Measurements from ENCODE around the gene CPB1.
A peak's percentile ranks its signal among the peaks of the same experiment; 100 is the strongest.

CPB1 gene

GRCh38 chr3:148863814-148864213 lies 36.2 kb downstream of the CPB1 start:
- TF ChIP-seq MAX (IDR thresholded peaks at IDR 0.05; ENCODE audit: low read depth, low read length) (no peak), MYC (IDR thresholded peaks at IDR 0.05; ENCODE audit: low read depth, low read length) (no peak), POLR2A (IDR thresholded peaks at IDR 0.05; ENCODE audit: extremely low read depth, insufficient read length) (no peak), CTCF (IDR thresholded peaks at IDR 0.05; ENCODE audit: low read depth, low read length) (no peak)
- DNase-seq (ENCODE audit: low read depth) = no peak
- no peak overlapping the region for H3K4me3 ChIP-seq (ENCODE audit: low read depth, low read length)

- peak; percentile 11 for DNase-seq (ENCODE audit: low read depth)
- TF ChIP-seq POLR2A (IDR thresholded peaks at IDR 0.05; ENCODE audit: extremely low read depth, insufficient read length) (no peak), MYC (IDR thresholded peaks at IDR 0.05; ENCODE audit: low read depth, low read length) (0 out of 2 replicates have a peak, but pooled peaks have one; percentile 12), MAX (IDR thresholded peaks at IDR 0.05; ENCODE audit: low read depth, low read length) (no peak), CTCF (IDR thresholded peaks at IDR 0.05; ENCODE audit: low read depth, low read length) (no peak)
- no peak within 1 kb of the TSS for H3K4me3 ChIP-seq (ENCODE audit: low read depth, low read length)
These were observed 37.4 kb downstream of the CPB1 start, which contains the start of gene CPA3 for GRCh38 chr3:148865049-148865448. TSS of gene CPA3 (plus strand) at chr3:148865296. CDS start at chr3:148865308, 12 bp downstream.

- no peak for DNase-seq (ENCODE audit: low read depth)
- H3K4me3 ChIP-seq (ENCODE audit: low read depth, low read length) = no peak overlapping the region
- TF ChIP-seq MAX (IDR thresholded peaks at IDR 0.05; ENCODE audit: low read depth, low read length) = no peak
- TF ChIP-seq CTCF (IDR thresholded peaks at IDR 0.05; ENCODE audit: low read depth, low read length) = no peak
- TF ChIP-seq MYC (IDR thresholded peaks at IDR 0.05; ENCODE audit: low read depth, low read length) = no peak
- no peak for TF ChIP-seq POLR2A (IDR thresholded peaks at IDR 0.05; ENCODE audit: extremely low read depth, insufficient read length)
These were observed 38.6 kb downstream of the CPB1 start for GRCh38 chr3:148866261-148866660.

GRCh38 chr3:148873270-148873927 lies 45.8 kb downstream of the CPB1 start:
- TF ChIP-seq MAX (IDR thresholded peaks at IDR 0.05; ENCODE audit: low read depth, low read length) = no peak
- no peak for TF ChIP-seq CTCF (IDR thresholded peaks at IDR 0.05; ENCODE audit: low read depth, low read length)
- no peak for TF ChIP-seq MYC (IDR thresholded peaks at IDR 0.05; ENCODE audit: low read depth, low read length)
- TF ChIP-seq POLR2A (IDR thresholded peaks at IDR 0.05; ENCODE audit: extremely low read depth, insufficient read length) = no peak
- no peak overlapping the region for H3K4me3 ChIP-seq (ENCODE audit: low read depth, low read length)
- no peak for DNase-seq (ENCODE audit: low read depth)

GRCh38 chr3:148873977-148874376 lies 46.4 kb downstream of the CPB1 start:
- no peak for DNase-seq (ENCODE audit: low read depth)

More at GRCh38 chr3:148873977-148874376, 46.4 kb downstream of the CPB1 start:
- no peak overlapping the region for H3K4me3 ChIP-seq (ENCODE audit: low read depth, low read length)
- TF ChIP-seq CTCF (IDR thresholded peaks at IDR 0.05; ENCODE audit: low read depth, low read length) (no peak), MAX (IDR thresholded peaks at IDR 0.05; ENCODE audit: low read depth, low read length) (no peak), POLR2A (IDR thresholded peaks at IDR 0.05; ENCODE audit: extremely low read depth, insufficient read length) (no peak), MYC (IDR thresholded peaks at IDR 0.05; ENCODE audit: low read depth, low read length) (no peak)
